Thyroid gland (tissue), 4 donors: ENCODE measurements around the gene CAMK1.

Experiments
- POLR2A ChIP-seq, 2 donors: fragments of 450-650 bp; IDR thresholded peaks; one replicate each; pipeline ENCODE4 v1.6.1; 2017; ENCODE audit warnings: antibody characterized with exemption in 2 of 2, mild to moderate bottlenecking in 2 of 2, moderate library complexity in 1 of 2
- TF ChIP-seq, protein P1 (sequence below), 6 experiments: fragments of 200-600 bp in 3 of 6; fragments of 450-650 bp in 3 of 6; sonication (generic) in 3 of 6; IDR thresholded peaks; one replicate each; pipeline ENCODE4 v1.5.1; 2016 to 2019; ENCODE audit warnings: antibody characterized with exemption in 6 of 6, mild to moderate bottlenecking in 2 of 6, inconsistent platforms in 1 of 6, moderate library complexity in 1 of 6

DNA sequence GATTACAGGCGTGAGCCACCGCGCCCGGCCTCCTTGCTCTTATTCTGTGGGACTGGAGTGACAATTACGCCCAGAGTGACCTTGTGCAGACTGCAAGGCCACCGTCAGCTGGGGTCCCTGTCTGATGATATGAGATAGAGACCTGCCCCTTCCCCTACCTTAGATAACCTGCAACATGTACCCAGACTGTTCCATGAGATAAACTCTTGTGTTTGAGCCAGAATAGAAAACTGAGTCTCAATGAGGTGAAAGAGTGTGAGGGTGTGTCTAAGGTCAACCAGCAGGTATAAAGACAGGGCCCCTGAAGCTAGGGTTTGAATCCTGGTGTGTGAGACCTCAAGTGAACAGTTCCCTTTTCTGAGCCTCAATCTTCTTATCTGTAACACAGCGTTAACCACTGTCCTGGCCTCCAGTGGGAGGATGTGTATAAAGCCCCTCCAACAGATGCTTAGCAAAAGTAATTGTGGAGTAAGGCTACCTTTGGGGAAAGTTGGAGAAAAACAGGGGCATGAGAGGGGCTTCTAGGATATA is 16.5 kb upstream of the CAMK1 start:
- TF ChIP-seq, protein P1, sequence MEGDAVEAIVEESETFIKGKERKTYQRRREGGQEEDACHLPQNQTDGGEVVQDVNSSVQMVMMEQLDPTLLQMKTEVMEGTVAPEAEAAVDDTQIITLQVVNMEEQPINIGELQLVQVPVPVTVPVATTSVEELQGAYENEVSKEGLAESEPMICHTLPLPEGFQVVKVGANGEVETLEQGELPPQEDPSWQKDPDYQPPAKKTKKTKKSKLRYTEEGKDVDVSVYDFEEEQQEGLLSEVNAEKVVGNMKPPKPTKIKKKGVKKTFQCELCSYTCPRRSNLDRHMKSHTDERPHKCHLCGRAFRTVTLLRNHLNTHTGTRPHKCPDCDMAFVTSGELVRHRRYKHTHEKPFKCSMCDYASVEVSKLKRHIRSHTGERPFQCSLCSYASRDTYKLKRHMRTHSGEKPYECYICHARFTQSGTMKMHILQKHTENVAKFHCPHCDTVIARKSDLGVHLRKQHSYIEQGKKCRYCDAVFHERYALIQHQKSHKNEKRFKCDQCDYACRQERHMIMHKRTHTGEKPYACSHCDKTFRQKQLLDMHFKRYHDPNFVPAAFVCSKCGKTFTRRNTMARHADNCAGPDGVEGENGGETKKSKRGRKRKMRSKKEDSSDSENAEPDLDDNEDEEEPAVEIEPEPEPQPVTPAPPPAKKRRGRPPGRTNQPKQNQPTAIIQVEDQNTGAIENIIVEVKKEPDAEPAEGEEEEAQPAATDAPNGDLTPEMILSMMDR (IDR thresholded peaks at IDR 0.05), result no peak
- no peak for TF ChIP-seq POLR2A (IDR thresholded peaks at IDR 0.05)
